HEK293T (cell line): Measurements from ENCODE around the gene CSK.
"Not testable (repeated sequence)": the region's sequence is repeated elsewhere in the genome, so short reads cannot be mapped to it uniquely, and the experiment has no call there.

Experiments used
- CTCF ChIA-PET: fragments of 350-600 bp; formaldehyde crosslinking; extraction: SDS; loops from one replicate; lab custom pipeline; 2021; ENCODE audit warnings: antibody characterized with exemption, inconsistent platforms; lab: Yijun Ruan, JAX
- POLR2A ChIA-PET: fragments of 350-600 bp; formaldehyde crosslinking; extraction: SDS; loops from one replicate; lab custom pipeline; 2020; ENCODE audit warnings: antibody characterized with exemption, inconsistent platforms; lab: Yijun Ruan, JAX
- DNase-seq: peaks from one replicate; pipeline ENCODE4 v3.0.0; 2012; ENCODE audit warnings: mixed read lengths; ENCODE audit errors: extremely low spot score
- ARNT ChIP-seq: fragments of 450-650 bp; IDR thresholded peaks from 2 replicates; pipeline ENCODE4 v1.6.1; 2017; ENCODE audit warnings: mild to moderate bottlenecking
- BHLHE40 ChIP-seq: fragments of 450-650 bp; IDR thresholded peaks from 2 replicates; pipeline ENCODE4 v1.6.1; 2016; ENCODE audit warnings: mild to moderate bottlenecking, moderate library complexity, borderline replicate concordance
- CTBP1 ChIP-seq: fragments of 450-650 bp; IDR thresholded peaks from 2 replicates; pipeline ENCODE4 v1.6.1; 2016; ENCODE audit warnings: borderline replicate concordance
- ELF4 ChIP-seq: fragments of 450-650 bp; IDR thresholded peaks from 2 replicates; pipeline ENCODE4 v1.6.1; 2017; ENCODE audit warnings: antibody characterized with exemption
- FOXA1 ChIP-seq: fragments of 450-650 bp; IDR thresholded peaks from 2 replicates; pipeline ENCODE4 v1.6.1; 2016; ENCODE audit warnings: mild to moderate bottlenecking
- FOXK2 ChIP-seq: fragments of 450-650 bp; IDR thresholded peaks from 2 replicates; pipeline ENCODE4 v1.6.1; 2016; ENCODE audit warnings: mild to moderate bottlenecking
- FOXM1 ChIP-seq: fragments of 450-650 bp; IDR thresholded peaks from 2 replicates; pipeline ENCODE4 v1.6.1; 2017; ENCODE audit warnings: mild to moderate bottlenecking, borderline replicate concordance
- HDGF ChIP-seq: fragments of 450-650 bp; IDR thresholded peaks from 2 replicates; pipeline ENCODE4 v1.6.1; 2017; ENCODE audit warnings: antibody characterized with exemption, borderline replicate concordance
- L3MBTL2 ChIP-seq: fragments of 450-650 bp; conservative IDR thresholded peaks from 2 replicates; pipeline ENCODE4 v1.6.1; 2016; ENCODE audit warnings: mild to moderate bottlenecking
- LEF1 ChIP-seq: fragments of 450-650 bp; IDR thresholded peaks from 2 replicates; pipeline ENCODE4 v1.6.1; 2017; ENCODE audit warnings: mild to moderate bottlenecking, borderline replicate concordance
- NFRKB ChIP-seq: fragments of 450-650 bp; IDR thresholded peaks from 2 replicates; pipeline ENCODE4 v1.6.1; 2016; ENCODE audit warnings: mild to moderate bottlenecking, moderate library complexity
- SP1 ChIP-seq: fragments of 450-650 bp; IDR thresholded peaks from 2 replicates; pipeline ENCODE4 v1.6.1; 2017
- SUZ12 ChIP-seq: fragments of 450-650 bp; IDR thresholded peaks from 2 replicates; pipeline ENCODE4 v1.6.1; 2016; ENCODE audit warnings: mild to moderate bottlenecking
- TARDBP ChIP-seq: fragments of 450-650 bp; IDR thresholded peaks from 2 replicates; pipeline ENCODE4 v1.6.1; 2016
- ZNF384 ChIP-seq: fragments of 450-650 bp; IDR thresholded peaks from 2 replicates; pipeline ENCODE4 v1.6.1; 2016
- TF ChIP-seq, protein P1 (sequence below): fragments of 450-650 bp; IDR thresholded peaks from 2 replicates; pipeline ENCODE4 v1.6.1; 2016

Gene CSK

DNA sequence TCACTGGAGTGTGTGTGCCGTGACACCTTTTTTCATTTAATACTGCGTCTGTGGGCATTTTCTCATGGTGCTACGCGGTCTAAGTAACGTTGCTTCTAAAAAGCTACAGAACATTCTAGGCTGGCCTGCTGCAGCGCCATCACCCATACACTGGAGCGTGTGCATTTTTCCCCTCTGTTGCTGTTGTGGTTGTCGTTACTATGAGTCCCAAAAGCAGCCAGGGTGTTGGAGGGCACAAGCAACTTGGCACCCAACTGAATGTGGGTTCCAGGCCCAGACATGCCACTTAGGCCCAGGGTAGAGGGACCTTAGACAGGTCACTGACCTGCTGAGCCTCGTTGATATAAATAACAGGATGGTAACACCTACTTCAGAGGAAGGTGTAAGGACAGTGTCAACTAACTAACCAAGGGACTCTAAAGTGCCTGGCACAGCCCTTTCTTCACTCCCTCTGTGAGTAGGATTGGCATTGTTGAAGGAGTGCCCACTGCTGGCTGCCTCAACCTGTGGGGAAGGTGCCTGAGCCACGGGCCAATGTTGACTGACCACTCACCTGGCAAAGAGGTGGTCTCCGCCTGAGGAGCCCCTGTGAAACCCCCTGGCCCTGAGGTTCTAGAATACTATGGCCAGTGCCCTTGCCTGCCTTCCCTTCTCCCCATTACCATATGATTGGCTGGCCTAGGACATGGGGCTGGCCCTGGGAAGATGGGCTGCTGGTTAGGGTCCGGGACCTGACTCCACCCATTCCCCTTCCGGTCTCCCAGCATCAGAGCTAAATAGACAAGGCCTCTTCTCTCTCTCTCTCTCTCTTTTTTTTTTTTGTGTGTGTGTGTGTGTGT, 3.5 kb downstream of the CSK start:
- DNase-seq = no peak
- TF ChIP-seq ZNF384 (no peak), SP1 (no peak)
- TF ChIP-seq, protein P1, sequence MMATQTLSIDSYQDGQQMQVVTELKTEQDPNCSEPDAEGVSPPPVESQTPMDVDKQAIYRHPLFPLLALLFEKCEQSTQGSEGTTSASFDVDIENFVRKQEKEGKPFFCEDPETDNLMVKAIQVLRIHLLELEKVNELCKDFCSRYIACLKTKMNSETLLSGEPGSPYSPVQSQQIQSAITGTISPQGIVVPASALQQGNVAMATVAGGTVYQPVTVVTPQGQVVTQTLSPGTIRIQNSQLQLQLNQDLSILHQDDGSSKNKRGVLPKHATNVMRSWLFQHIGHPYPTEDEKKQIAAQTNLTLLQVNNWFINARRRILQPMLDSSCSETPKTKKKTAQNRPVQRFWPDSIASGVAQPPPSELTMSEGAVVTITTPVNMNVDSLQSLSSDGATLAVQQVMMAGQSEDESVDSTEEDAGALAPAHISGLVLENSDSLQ = no peak
- ChIA-PET CTCF (interaction anchor here (0.9 to 6.5 kb wide), 4 partner anchors 14 to 58 kb away, joined by 3 to 75 read pairs (median 24); partner anchors contain the start of gene ULK3), POLR2A (interaction anchor here (2.3 kb wide), 1 partner anchor 25 kb away, joined by 6 read pairs; no protein-coding TSS in a partner anchor)

DNA sequence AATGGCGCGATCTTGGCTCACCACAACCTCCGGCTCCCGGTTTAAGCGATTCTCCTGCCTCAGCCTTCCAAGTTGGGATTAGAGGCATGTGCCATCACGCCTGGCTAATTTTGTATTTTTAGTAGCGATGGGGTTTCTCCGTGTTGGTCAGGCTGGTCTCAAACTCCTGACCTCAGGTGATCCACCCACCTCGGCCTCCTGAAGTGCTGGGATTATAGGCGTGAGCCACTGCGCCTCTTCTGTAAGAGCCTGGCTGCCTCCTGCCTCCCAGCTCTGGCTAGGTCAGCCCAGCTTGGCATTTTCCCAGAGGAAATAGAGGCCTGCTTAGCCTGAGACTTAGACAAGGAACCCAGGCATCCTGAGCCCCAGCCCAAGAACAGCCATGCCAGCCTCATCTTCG, 4.2 kb downstream of the CSK start:
- CTCF ChIA-PET = interaction anchor here (0.5 to 3.0 kb wide), 3 partner anchors 9 to 16 kb away, joined by 3 to 43 read pairs (median 16); no protein-coding TSS in a partner anchor
- DNase-seq = not testable (repeated sequence)
- POLR2A ChIA-PET = interaction anchor here (1.2 kb wide), 1 partner anchor 168 kb away, joined by 4 read pairs; no protein-coding TSS in a partner anchor

DNA sequence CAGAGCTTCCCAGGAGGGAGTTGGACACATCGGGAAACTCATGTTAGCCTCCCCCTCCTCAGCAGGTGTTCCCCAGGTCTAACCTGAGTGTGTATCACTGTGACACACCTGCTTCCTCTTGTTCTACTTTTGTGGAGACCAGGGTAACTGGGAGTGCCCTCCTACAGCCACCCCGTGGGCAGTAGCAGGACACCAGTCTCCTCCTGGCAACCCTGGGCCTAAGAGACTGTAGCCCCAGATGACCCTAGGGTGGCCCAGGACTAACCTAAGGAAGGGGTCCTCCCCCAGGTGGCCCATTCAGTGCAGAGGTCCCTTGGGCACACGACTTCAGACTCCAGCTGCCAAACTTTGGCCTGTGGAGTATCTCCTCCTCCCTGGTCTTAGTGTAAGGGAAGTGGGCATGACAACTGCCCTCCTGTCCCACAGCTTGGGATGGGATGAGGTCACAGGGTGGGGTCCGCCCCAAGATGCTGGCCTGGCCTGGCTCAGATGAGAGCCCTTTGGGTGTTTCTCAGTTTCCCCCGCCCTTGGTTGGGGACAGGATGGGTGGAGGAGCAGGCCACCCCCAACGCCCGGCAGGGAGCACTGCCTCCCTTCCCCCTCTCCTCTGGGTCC, 4.8 kb downstream of the CSK start:
- CTCF ChIA-PET = interaction anchor here (0.5 to 3.0 kb wide), 9 partner anchors 9 to 155 kb away, joined by 3 to 43 read pairs (median 4); partner anchors contain the start of gene ULK3
- no peak for DNase-seq
- TF ChIP-seq HDGF (no peak), ELF4 (no peak), ZNF384 (no peak), ARNT (no peak)
- POLR2A ChIA-PET = interaction anchor here (1.2 to 1.8 kb wide), 2 partner anchors 9 to 168 kb away, joined by 4 to 5 read pairs; no protein-coding TSS in a partner anchor

DNA sequence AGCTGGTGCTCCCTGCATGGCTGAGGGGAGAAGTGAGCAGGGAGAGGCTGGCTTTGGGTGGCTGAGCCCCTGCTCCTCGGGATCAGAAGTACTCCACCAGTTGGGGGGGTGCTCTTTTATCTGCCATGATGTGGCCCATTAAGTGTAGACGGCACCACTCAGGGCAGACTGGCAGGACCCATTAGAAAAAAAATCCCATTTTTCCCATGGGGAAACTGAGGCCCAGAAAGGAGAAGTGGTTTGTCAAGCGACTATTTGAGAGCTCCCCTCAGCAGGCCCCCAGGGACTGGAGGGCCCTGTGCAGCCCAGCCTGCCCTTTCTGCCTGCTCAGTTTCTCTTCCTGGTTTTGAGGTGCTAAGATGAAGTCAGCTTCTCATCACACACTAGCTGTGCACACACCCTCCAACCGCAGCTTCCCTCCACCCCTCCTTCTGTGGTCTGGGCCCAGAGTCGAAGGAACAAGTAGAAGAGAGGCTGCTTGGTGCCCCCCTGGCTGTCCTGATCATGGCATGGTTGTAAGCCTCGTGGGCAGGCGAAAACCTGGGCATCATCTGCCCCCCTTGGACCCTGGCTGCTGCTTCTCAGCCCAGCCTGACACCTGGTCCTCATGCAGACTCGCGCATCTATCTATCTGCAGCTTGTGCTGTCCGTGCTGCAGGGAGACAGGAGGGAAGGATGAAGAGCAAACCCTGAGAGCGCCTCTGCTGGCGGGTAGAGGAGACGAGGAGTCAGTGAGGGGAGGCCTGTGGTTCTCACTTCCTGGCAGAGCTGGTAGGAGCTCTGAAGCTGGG, 5.6 kb downstream of the CSK start:
- CTCF ChIA-PET = interaction anchor here (0.6 to 3.0 kb wide), 19 partner anchors 8 to 398 kb away, joined by 3 to 43 read pairs (median 3); partner anchors contain the start of gene ULK3
- DNase-seq = peak; percentile 81
- POLR2A ChIA-PET = interaction anchor here (0.6 to 1.8 kb wide), 6 partner anchors 10 to 664 kb away, joined by 3 to 5 read pairs (median 4); partner anchors contain the start of genes COX5A and SIN3A
- no peak for TF ChIP-seq FOXA1
- TF ChIP-seq SP1 = no peak
- no peak for TF ChIP-seq L3MBTL2
- no peak for TF ChIP-seq TARDBP
- no peak for TF ChIP-seq ZNF384
- no peak for TF ChIP-seq ARNT
- TF ChIP-seq BHLHE40 = no peak
- no peak for TF ChIP-seq NFRKB
- TF ChIP-seq HDGF = no peak
- no peak for TF ChIP-seq FOXK2
- no peak for TF ChIP-seq SUZ12
- TF ChIP-seq, protein P1 = no peak
- no peak for TF ChIP-seq CTBP1
- TF ChIP-seq FOXM1 = no peak
- TF ChIP-seq ELF4 = no peak
- no peak for TF ChIP-seq LEF1

DNA sequence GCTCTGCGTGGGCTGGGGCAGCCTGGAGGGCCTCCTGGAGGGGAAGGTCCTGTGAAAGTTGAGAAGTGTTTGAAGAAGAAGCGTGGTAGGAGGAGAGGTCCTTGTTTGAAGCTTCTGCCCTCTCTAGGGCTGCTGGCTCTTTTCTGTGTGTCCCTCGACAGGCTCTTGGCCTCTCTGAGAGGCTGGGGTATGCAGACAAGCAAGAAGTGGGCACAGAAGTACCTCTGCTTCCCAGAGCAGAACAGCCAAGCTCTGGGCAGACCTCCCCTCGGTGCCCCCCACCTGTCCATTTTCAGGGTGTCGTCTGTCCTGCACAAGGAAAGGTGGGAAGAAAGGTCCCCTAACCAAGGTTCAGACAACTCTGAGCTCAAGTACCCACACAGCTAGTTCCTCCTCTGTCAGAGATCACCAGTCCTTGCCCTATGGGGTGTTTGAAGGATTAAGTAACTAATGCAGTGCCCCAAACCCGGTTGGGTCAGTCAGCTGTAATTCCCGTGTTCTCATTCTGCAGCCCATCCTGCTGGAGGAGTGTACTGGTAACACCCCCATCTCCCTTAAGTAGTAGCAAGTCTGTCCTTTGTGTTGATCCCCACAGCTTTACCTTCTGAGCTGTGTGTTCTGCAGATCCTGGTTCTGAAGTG, 6.3 kb downstream of the CSK start:
- ChIA-PET POLR2A (interaction anchor here (0.6 to 1.8 kb wide), 5 partner anchors 10 to 663 kb away, joined by 3 to 5 read pairs (median 4); partner anchors contain the start of genes COX5A and SIN3A), CTCF (interaction anchor here (0.6 to 3.0 kb wide), 18 partner anchors 9 to 399 kb away, joined by 3 to 43 read pairs (median 3); partner anchors contain the start of gene ULK3)
- no peak for DNase-seq
- TF ChIP-seq HDGF = no peak
- TF ChIP-seq SUZ12 = no peak
- no peak for TF ChIP-seq FOXM1
- no peak for TF ChIP-seq ELF4
- TF ChIP-seq L3MBTL2 = no peak

DNA sequence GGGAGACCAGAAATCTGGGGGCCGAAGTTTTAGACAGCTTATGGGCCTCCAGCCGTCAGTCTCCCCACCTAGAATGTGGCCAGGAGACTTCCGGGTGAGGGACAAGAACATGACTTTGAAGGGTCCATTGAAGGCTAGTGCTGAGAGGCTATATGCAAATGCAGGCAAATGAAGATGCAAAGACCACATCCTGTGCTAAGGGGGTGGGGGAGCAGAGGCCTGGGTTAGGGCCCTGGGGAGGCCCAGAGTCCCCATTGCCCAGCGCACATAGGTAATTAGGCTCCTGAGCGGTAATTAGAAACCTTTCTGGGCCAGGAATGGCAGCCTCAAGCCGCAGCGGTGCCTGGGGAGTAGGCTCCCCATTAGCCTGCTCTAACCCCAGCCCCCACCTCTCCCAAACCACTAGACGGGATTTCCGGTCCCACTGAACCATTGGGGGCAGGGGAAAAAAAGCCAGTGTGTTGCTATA, 6.8 kb downstream of the CSK start:
- ChIA-PET POLR2A (interaction anchor here (0.6 to 1.8 kb wide), 4 partner anchors 11 to 149 kb away, joined by 3 to 5 read pairs (median 4); partner anchors contain the start of gene COX5A), CTCF (interaction anchor here (0.8 to 3.0 kb wide), 6 partner anchors 8 to 153 kb away, joined by 3 to 43 read pairs (median 6); no protein-coding TSS in a partner anchor)
- no peak for DNase-seq
- no peak for TF ChIP-seq FOXA1
- no peak for TF ChIP-seq ZNF384
- no peak for TF ChIP-seq BHLHE40
- TF ChIP-seq HDGF = no peak
- no peak for TF ChIP-seq SP1
- TF ChIP-seq NFRKB = no peak
- no peak for TF ChIP-seq ARNT
- TF ChIP-seq, protein P1 = no peak
- TF ChIP-seq L3MBTL2 = no peak
